ENCODE results near the gene MYLK. TPM values are rescaled to one million over a fixed set of nuclear protein-coding genes. Genes with fewer than 3 reads are reported as not detected.

Gene MYLK
- polyA plus RNA-seq, 1 donor (not counting 4 experiments of a cell fraction or from before 2014, with no cell fraction given), result 7.8 TPM

DNA sequence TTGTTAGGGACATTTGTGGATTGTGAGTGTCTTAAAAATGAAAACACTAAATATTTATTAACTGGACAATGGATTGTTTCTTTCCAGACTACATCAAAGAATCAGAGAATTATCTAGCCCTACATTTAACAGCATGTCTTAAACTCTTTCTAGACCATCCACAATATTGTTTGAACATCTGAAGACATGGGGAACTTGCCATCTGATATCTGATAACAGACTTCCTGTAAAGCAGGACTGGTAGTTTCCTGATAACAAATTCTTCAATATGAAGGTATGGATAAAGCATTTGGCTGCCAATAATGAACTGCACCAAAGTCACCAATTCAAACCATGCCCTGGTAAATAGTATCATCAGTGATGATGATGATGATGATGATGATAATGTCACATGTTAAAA, 273.1 kb downstream of the MYLK start:
- H3K9me1 ChIP-seq (ENCODE audit: control insufficient read depth, extremely low read depth, insufficient read depth, low read length), result no peaks in the 10 kb centered on the region
- H3K4me2 ChIP-seq (ENCODE audit: control insufficient read depth, extremely low read depth, insufficient read depth, low read depth, low read length), result no peak overlapping the region
- no peaks in the 10 kb centered on the region for H3K27me3 ChIP-seq (ENCODE audit: control insufficient read depth, extremely low read depth, insufficient read depth, low read length)
- dilution Hi-C loops (cut with MboI; ENCODE audit: extremely low pct_ligation_motif_present, low sequenced_read_pairs), result no loop called here
- H3K79me2 ChIP-seq (ENCODE audit: control insufficient read depth, insufficient read depth, low read length), result peaks cover 2% of the 10 kb centered on the region
- no peak overlapping the region for H2AFZ ChIP-seq (ENCODE audit: control insufficient read depth, low read length)
- H3K9ac ChIP-seq (ENCODE audit: control insufficient read depth, extremely low read depth, insufficient read depth, low read length), result no peak overlapping the region
- peaks cover 10% of the 10 kb centered on the region for H3K4me1 ChIP-seq (ENCODE audit: control insufficient read depth, extremely low read depth, insufficient read depth, low read length)
- TF ChIP-seq EZH2 (IDR thresholded peaks at IDR 0.05; ENCODE audit: low read length), result no peak
- TF ChIP-seq, protein P1, sequence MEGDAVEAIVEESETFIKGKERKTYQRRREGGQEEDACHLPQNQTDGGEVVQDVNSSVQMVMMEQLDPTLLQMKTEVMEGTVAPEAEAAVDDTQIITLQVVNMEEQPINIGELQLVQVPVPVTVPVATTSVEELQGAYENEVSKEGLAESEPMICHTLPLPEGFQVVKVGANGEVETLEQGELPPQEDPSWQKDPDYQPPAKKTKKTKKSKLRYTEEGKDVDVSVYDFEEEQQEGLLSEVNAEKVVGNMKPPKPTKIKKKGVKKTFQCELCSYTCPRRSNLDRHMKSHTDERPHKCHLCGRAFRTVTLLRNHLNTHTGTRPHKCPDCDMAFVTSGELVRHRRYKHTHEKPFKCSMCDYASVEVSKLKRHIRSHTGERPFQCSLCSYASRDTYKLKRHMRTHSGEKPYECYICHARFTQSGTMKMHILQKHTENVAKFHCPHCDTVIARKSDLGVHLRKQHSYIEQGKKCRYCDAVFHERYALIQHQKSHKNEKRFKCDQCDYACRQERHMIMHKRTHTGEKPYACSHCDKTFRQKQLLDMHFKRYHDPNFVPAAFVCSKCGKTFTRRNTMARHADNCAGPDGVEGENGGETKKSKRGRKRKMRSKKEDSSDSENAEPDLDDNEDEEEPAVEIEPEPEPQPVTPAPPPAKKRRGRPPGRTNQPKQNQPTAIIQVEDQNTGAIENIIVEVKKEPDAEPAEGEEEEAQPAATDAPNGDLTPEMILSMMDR (optimal IDR thresholded peaks at IDR 0.05 in 1 of 3, IDR thresholded peaks at IDR 0.05 in 1 of 3, conservative IDR thresholded peaks at IDR 0.05 in 1 of 3; ENCODE audit: extremely low read depth in 1 of 3, insufficient read depth in 2 of 3, low read length in 3 of 3), result no peak
- H3K4me3 ChIP-seq (ENCODE audit: control insufficient read depth in 2 of 3, extremely low read depth in 1 of 3, insufficient read depth in 2 of 3, low read depth in 1 of 3, low read length in 3 of 3), result no peak overlapping the region
- H3K9me3 ChIP-seq (ENCODE audit: control insufficient read depth, low read depth, low read length), result no peaks in the 10 kb centered on the region
- H3K27ac ChIP-seq (ENCODE audit: control insufficient read depth, insufficient read depth, low read length), result no peak overlapping the region
- DNase-seq (ENCODE audit: low read depth, low spot score) (no peak), FAIRE-seq (no peak)
- H4K20me1 ChIP-seq (ENCODE audit: control insufficient read depth, extremely low read depth, insufficient read depth, low read length), result peaks cover 2% of the 10 kb centered on the region
- peaks cover 10 to 16% of the 10 kb centered on the region in 2 experiments for H3K36me3 ChIP-seq (ENCODE audit: control insufficient read depth in 2 of 2, extremely low read depth in 1 of 2, insufficient read depth in 2 of 2, low read length in 2 of 2)

DNA sequence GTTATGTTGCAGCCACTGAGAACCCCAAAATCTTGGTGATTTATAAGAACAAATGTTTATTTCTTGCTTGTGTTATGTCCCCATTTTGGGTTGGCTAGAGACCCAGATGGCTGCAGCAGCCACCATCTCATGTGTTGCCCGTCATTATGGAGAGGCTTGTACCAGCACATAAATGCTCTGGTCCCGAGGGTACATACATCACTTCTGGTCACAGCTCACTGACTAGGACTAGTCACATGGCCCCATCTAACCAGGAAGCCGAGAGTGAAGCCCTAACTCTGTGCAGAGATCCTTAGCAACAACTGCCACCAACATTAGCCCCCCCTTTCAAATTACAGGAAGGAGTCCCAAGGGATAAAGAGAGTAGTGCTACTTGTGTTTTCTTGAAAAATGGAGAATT, 273.8 kb downstream of the MYLK start:
- FAIRE-seq (no peak), DNase-seq (ENCODE audit: low read depth, low spot score) (no peak)
- TF ChIP-seq, protein P1 (optimal IDR thresholded peaks at IDR 0.05 in 1 of 3, IDR thresholded peaks at IDR 0.05 in 1 of 3, conservative IDR thresholded peaks at IDR 0.05 in 1 of 3; ENCODE audit: extremely low read depth in 1 of 3, insufficient read depth in 2 of 3, low read length in 3 of 3), result no peak
- no peak for TF ChIP-seq EZH2 (IDR thresholded peaks at IDR 0.05; ENCODE audit: low read length)
- H3K27me3 ChIP-seq (ENCODE audit: control insufficient read depth, extremely low read depth, insufficient read depth, low read length), result no peaks in the 10 kb centered on the region
- no peak overlapping the region for H3K27ac ChIP-seq (ENCODE audit: control insufficient read depth, insufficient read depth, low read length)
- peaks cover 18% of the 10 kb centered on the region for H3K4me1 ChIP-seq (ENCODE audit: control insufficient read depth, extremely low read depth, insufficient read depth, low read length)
- dilution Hi-C loops (cut with MboI; ENCODE audit: extremely low pct_ligation_motif_present, low sequenced_read_pairs), result no loop called here
- no peak overlapping the region for H3K4me2 ChIP-seq (ENCODE audit: control insufficient read depth, extremely low read depth, insufficient read depth, low read depth, low read length)
- H4K20me1 ChIP-seq (ENCODE audit: control insufficient read depth, extremely low read depth, insufficient read depth, low read length), result peaks cover 2% of the 10 kb centered on the region
- peaks cover 2% of the 10 kb centered on the region for H3K79me2 ChIP-seq (ENCODE audit: control insufficient read depth, insufficient read depth, low read length)
- no peak overlapping the region for H3K9ac ChIP-seq (ENCODE audit: control insufficient read depth, extremely low read depth, insufficient read depth, low read length)
- H3K4me3 ChIP-seq (ENCODE audit: control insufficient read depth in 2 of 3, extremely low read depth in 1 of 3, insufficient read depth in 2 of 3, low read depth in 1 of 3, low read length in 3 of 3), result no peak overlapping the region
- H3K9me3 ChIP-seq (ENCODE audit: control insufficient read depth, low read depth, low read length), result no peaks in the 10 kb centered on the region
- H3K9me1 ChIP-seq (ENCODE audit: control insufficient read depth, extremely low read depth, insufficient read depth, low read length), result no peaks in the 10 kb centered on the region
- H3K36me3 ChIP-seq (ENCODE audit: control insufficient read depth in 2 of 2, extremely low read depth in 1 of 2, insufficient read depth in 2 of 2, low read length in 2 of 2), result peaks cover 11 to 19% of the 10 kb centered on the region in 2 experiments
- H2AFZ ChIP-seq (ENCODE audit: control insufficient read depth, low read length), result no peak overlapping the region

All from keratinocyte (primary cell).